GM18861 (cell line): ENCODE results near the gene MRPL9.

Experiments
- ATAC-seq: cut with Tn5 transposase; IDR thresholded peaks from one replicate; pipeline ENCODE4 v1.9.1; 2021; ENCODE audit not compliant: unreplicated experiment

Gene MRPL9

DNA sequence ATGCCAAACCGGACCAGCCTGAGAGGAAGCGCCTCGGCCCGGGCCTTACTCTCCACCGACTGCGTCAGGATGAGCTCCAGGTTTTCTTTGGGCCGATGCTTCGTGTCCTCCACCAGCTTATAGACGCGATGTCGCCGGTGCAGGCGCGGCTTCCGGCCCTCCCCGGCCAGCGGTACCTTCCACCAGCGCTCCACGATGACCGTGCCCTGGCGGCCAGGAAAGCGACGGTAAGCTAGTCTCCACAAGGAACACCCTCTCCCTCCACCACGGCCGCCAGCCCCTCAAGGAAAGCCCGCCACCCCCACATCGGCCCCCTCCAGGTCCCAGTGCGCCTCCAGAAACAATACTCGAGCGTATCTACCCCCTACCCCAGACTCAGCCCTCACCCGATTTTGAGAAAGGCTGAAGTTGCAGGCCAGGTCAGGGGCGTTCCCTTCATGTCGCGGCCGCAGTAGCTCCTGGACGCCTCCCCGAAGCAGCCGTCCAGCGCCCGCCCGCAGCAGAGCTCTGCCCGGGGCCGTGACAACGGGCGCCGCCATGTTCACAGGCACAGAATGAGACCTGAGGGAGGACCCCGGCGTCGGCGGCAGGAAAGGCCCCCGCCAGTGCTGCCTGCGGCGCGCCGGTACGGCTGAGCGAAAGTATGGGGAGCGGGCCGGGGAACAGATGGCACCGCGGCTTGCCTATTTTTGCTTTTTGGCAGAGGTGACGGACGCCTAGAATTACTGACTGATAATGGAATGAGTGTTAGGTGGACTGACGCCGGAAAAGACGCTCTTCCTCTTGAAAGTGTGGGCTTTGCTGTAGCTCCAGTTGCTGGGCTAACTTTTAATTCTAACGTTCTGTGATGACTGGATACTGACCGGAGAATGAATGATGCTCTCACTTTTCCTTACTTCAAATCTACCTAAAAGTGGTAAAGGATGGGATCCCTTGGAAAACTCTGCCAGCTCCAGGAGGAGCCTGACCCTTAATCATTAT is at the start of gene MRPL9:
Gene MRPL9 (minus strand): TSS at position 556 of the 981 bp plus-strand sequence. CDS start 17 bp downstream, at position 539.
- ATAC-seq = peak; percentile 82

DNA sequence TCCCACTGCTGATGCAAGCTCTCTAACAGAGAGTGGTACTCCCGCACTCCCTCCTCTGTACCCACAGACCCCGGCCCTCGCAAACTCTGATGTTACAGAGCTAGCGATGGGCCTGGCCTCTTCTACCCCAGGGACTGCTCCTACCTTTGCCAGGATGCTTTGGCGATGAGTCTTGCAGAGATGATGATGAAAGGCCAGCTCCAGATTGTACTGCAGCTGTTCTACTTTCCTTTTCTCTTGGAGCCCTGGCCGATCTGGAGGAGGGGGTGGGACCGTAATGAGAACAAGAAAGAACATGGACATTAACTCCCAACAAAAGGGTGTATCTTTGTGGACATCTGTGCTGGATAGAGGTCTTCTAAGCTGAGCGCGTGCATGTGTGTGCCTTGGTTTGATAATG is 47.9 kb upstream of the MRPL9 start:
- no peak for ATAC-seq

DNA sequence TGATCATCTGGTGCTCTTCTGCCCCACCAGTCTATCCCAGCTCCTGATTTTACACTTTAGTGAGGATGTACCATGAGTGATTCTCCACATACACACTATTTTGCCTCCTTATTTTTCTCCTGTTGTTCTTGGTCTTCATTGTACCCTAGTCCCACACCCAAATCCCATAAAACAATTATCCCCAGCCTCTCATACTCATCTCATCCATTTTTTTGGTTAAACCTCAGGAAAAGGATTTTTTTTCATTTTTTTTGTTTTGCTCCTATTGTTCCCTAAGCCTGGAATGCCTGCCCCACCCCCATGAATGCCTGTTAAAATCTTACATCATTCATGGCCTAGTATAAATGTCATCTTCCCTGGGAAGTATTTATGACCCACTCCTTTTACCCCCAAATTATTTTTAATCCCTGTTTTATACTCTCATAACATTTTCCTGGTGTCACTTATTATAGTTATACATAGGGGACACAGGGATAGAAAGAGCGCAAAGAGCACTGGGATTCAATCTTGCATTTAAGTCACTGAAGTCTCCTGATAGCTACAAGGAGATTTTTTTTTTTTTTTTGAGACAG is 46.8 kb upstream of the MRPL9 start:
- ATAC-seq = no peak

DNA sequence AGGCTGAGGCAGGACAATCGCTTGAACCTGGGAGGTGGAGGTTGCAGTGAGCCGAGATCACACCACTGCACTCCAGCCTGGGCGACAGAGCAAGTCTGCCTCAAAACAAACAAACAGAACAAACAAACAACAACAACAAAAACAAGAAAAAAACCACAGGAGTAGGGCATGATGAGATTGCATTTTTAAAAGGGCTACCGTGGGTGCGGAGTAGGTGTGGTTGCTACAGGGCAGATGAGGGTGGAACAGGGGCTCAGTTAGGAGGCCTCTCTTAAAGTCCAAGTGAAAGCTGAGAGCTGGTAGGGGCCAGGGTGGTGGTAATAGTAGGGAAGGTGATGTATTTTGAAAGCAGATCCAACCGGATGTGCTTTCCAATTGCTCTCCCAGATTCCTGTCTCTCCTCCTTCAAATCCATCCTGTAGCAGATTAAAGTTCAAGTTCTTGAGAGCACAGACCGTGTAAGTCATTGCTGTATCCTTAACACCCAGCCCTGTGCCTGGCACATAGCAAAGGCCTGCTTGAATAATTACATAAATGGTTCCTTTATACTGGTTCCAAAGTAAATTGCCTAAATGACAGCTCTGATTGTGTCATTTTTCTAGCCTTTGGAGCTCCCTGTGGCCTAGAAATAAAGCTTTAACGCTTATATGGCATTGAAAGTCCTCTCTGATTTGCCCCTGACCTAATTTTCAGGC is 46.1 kb upstream of the MRPL9 start:
- no peak for ATAC-seq

DNA sequence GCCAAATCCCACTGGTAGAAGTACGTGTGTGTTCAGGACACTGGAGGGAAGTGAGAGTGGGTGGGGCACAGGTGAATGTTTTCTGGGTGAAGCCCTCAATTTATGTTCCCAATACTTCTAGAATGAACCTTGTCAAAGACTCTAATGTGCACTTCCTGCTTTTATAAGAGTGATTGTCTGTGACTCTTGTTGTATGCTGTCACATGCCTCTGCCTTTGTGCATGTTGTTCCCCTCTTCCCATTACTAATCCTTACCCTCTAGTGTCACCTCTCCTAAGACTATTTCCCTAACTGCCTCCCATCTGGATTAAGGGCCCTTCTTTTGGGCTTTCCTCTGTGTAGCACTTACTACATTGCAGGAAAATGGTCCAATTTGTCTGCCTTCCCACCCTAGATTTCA is 44.5 kb upstream of the MRPL9 start:
- no peak for ATAC-seq

DNA sequence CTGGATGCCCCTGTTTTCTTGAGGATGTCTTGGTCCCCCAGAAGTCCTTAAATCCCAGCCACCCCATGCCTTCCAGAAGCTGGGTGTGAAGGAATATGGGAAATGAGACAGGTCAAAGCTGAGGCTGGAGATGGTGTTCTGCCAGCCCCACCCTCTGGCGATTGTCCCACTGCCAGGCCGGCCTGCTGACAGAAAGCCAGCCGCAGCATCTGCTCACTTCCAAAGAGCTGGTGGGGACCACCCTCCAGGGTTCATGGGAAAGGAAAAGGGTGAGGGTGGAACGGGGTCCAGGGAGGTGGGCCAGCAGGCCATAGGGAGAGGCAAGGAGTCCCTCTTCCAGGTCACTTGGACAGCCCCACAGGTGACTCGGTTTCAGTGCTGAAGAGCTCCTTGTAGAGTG is 43.8 kb upstream of the MRPL9 start:
- no peak for ATAC-seq

DNA sequence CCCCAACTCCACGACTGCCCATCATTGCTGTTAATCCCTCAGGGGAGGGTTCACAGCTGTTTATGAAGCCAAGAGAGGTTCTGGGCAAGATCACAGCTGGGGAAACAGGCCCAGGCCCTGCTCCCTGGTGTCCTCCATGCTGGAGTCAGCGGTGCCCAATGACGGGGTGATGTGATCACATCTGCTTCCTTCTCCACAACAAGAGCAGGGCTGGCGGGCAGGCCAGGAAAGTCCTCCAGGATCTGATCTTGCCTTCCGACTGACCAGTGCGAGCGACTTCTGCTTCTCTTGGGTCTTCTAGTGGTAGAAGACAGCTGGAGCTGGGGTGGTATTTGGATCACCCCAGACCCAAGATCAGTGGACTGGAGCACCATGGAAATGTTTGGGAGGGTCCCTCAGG is 42.9 kb upstream of the MRPL9 start:
- ATAC-seq = no peak

DNA sequence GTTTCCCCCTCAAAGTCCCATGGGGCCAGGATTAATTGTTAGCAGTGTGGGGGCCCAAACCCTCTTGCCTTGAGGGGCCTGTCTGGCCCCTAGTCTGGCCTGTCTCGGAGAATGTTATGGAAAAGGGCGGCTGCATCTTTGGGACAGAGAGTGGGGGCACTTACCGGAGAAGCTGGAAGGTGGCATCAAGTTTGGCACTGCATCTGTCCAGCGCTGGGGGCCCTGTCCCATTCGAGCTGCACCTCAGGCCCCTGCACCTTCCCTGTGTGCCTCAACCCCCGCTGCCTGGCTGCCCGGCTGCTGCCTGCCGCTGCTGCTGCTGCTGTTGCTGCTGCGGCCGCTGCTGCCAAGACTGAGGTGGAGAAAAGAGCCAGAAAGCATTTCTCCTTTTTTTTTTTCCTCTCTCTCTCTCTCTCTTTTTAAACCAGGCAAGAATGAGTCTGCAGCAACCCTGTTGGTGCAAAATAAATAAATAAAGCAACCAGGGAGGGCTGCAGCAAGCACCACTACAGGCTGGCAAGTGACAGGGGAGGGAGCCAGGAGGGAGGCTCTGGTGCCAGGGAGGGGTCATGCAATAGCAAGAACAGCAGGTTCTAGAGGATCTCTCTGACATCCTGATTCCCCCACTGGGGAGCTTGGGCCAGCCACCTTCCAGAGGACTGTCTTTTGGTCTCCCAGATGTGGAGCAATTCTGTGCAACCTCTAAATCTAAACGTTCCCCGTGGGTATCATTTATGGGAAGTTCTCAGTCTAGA is 41.9 kb upstream of the MRPL9 start, which contains the start of gene LINGO4:
Gene LINGO4 (minus strand): TSS at position 354 of the 755 bp plus-strand sequence. CDS start 2,715 bp downstream, outside the sequence.
- ATAC-seq = no peak

DNA sequence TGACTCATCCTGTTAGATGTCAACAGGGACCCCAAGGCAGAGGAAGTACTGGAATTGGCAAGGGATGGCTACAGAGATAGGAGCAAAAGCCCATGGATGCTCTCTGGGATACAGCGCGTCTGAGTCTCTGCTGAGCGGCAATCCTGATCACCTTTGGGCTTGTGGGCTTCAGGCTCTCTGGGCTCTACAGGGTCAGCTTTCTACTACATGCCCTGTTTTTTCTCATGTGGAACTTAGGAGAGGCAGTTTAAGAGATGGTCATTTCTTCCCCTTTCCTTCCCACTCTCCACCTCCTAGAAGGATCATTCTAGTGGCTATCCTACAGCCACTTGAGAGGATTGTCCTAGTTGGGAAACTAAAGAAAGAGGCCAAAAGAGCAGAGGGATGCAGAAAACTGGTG is 40.6 kb upstream of the MRPL9 start:
- no peak for ATAC-seq

DNA sequence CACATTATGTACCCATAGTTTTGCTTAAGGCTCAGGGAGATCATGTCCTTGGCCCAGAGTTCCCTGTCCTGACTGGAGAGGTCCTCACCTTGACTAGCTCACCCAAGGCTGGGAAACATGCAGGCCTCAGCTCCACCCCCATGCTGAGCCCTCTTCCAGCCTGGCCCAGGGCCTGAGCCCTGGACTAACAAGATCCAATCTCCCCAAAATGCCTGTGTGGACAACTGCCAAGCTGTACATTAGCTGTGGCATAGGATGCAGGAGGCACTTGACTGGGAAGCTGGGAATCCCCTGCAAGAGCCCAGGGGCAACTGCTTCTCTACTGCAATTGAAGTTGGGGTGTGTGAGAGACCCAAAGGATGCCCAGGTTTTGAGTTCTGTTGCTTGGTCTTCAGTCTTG is 39.9 kb upstream of the MRPL9 start:
- no peak for ATAC-seq

DNA sequence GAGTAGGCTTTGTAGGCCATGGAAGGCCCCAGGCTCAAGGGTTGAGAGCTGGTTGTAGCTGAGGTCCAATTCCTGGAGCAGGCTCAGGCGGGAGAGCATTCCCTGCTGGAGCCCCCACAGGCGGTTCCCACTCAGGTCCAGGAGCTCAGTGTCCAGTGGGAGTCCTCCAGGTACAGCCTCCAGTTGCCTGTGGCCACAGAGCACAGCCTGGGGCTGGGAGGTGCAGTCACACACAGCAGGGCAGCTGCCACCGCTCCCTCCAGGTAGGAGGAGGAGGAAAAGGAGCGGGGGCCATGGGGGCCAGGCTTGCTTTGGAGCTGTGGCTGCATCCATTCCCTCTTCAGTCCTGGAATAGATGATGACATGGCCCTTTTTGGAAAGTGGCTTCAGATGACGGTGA is 39.1 kb upstream of the MRPL9 start:
- no peak for ATAC-seq

DNA sequence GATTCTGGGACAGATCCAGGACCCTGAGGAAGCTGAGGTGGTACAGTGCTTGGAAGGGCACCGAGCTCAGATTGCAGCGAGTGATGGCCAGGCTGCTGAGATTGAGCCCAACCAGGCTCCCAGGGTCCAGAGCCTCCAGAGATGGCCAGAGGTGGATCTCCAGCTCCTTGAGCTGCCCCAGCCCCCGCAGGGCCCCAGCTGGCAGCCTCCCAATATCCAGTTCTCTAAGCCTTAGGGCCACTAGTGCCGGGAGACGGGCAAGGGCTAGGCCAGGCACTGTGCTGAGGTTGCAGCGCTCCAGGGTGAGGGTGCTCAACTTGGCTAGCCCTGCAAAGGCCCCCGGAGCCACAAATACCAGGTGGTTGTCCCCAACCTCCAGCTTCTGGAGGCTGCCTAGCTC is 38.5 kb upstream of the MRPL9 start:
- ATAC-seq = no peak

DNA sequence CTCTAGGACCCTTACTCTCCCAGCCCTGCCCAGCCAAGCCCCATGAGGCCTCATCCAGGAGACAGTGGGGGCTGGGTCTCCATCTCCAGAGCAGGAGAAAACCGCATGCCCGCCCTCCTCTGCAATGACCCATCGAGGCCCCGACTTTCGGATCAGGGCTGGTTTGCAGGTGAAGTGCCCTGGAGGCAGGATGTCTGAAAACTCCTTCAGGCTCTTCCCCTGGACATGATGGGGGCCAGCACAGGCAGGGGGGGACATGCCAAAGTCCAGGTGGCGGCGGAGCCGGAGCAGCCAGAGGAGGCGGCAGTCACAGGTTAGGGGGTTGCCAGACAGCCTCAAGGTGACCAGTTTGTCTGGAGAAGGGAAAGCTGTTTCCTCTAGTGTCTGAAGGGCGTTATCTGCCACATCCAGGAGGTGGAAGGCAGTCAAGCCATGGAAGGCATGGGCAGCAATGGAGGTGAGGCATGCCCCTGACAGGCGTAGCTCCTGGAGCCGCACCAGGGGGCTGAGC is 38.1 kb upstream of the MRPL9 start:
- no peak for ATAC-seq

DNA sequence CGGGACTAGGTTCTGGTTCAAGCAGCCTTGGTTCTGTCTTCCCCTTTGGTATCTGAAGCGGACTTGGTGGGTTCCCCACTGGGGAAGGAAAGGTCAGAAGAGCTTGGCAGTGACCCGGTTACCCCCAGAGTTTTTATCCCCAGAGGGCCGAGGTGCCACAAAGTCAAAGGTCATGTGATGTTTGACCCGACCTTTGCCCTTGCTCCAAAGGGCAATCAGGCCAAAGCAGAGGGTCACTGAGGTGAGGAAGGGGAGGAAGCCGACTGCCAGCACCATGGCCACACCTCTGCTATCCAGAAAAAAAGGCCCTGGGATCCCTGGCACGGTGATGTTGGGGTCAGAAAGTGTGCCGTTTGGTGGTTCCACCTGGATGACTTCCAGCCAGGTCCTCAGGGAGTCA is 37.5 kb upstream of the MRPL9 start:
- no peak for ATAC-seq

DNA sequence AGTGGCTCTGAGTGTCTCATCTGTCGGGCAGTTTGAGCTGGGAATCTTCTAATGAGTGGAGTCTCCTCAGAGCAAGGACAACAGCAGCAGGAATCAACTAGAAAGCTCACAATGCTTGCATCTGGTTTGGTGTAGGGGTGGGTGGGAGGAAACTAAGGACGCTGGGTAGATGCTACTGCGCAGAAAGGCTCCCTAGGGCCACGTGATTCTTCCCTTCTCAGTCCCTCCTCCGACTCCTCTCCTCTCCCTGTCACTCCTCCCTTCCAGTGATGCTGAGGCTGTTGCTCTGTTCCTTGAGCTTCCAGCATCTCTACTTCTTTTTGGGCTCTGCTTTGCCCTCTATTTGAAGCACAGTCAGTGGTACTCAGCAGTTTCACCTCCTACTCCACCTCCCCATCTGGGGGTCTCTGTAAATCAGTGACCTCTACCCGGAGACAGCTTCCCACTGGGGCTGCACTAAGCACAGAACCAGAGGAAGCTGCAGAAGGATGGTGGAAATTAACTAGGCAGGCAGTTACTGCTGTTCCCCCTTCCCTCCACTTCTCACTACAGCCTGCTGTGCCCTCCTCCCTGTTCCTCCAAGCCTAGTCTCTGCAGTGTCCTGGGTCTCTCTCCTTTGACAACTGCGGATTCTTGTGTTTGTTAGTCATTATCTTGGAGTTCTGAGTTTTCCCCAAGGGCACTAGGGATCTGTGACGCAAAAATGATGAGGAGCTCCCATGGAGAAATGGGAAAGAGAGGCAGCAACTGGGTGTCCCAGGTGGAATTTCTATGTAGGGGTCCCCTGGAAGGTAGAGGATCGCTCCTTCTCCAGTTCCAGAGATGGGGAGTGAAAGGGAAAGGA is 36.1 kb upstream of the MRPL9 start:
- ATAC-seq = no peak

DNA sequence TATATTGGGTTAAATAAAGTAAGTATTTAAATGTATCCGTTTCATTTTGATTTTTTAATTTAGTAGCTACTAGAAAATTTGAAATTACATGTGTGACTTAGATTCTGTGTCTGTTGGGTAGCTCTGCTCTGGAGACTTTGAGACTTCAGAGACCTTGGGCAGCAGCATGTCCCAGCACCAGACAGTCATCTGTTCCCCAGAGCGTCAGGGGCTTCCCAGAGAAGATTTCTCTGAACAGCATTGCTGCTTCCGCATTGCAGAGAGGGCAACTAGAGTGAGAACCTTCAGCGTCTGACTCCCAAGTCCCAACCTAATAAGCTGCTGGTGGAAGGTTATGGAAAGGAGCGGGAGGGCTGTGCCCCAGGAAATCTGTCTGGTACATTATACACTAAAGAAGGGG is 35.3 kb upstream of the MRPL9 start:
- no peak for ATAC-seq

DNA sequence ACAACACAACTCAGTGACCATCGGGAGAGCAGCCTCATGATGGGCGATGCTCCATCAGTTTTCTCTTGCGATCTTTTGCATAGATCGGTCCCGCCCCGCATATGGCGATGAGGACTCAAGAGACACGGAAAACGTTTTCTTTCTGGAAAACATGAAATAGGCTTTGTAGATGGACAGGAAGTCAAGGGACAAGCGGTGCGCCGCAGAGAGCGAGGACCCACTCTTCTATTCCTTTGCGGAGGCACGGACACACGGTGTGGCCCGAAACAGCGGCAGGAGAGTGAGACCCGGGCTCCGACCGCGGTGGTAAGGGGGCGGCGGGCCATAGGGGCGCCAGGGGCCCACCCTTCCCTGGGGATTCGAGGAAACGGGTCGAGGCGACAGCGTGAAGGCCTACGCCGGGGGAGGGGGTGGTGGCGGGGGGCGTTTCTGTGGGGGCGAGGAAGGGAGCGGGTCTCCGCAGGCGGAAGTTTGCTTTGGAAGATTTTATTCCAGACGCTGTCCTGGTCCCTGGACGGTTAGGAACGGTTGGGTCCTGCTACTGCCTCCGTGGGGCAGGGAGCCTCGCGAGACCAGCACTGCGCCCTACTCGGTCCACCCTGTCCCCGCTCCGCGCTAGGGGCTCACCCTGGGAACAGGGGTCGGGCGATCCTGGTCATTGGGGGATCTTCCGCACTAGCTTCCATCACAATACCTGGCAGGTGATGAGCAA is 27.8 kb upstream of the MRPL9 start:
- ATAC-seq = no peak

DNA sequence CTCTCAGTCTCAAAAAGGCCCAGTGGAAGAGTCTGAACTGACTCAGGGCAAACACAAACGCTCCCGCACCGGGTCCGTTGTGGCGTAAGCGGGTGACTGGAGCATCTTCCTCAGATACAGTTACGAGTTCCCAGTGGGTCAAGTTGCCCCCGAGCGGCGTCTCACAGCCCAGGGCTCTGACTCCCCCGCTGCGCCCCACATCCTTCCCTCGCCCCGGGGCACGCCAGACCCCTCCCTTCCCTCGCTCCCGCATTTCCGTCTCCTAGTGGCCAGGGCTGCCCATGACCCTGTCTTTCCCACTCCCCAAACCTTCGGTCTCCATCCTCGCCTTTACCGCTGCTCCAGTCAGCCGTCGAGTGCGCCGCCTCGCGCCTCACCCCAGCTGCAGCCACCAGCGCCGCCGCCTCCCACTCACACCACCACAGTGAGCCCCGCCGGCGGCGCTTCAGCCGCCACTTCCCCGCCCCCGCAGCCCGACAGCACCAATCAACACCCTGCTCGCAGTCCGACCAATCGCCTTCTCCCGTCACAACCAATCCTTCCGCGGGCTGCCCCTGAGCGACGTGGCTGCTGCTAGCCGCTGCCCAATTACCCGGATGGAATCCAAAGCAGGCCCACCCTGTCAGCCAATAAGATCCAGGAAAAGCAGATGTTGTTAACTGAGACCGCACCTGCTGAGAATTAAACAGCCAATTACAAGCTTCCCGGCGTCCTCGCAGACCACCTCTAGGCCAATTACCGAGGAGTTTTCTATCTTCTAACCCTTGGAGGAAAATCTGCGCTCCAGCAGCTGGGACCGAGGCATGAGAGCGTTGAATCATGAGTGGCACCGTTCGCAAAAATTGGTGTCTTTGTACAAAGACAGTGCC is 27.0 kb upstream of the MRPL9 start, which contains the start of gene TDRKH:
Gene TDRKH (minus strand): TSS at position 430 of the 869 bp plus-strand sequence. CDS start 7,478 bp downstream, outside the sequence.
- peak; percentile 88 for ATAC-seq
